CD14-positive monocyte (primary cell): ENCODE data around the gene OSCAR. TPM values are rescaled to one million over a fixed set of nuclear protein-coding genes. Genes with fewer than 3 reads are reported as not detected.

ENCODE experiments used
- DNase-seq, 3 donors: peaks; one replicate each; pipeline ENCODE4 v3.0.0-alpha.2; 2011 to 2022
- H2AFZ ChIP-seq: 2 replicates; pipeline ENCODE4 v1.6.0; 2012; ENCODE audit warnings: mild to moderate bottlenecking, low read depth, low read length, inconsistent platforms; ENCODE audit not compliant: insufficient read depth, poor library complexity, severe bottlenecking
- H3K27ac ChIP-seq, 2 donors: 1 replicate in 1 of 2; 2 replicates in 1 of 2; pipeline ENCODE4 v1.5.1; 2012 to 2013; ENCODE audit warnings: low read length in 2 of 2, control low read depth in 1 of 2, inconsistent platforms in 1 of 2, low read depth in 1 of 2, mild to moderate bottlenecking in 1 of 2
- H3K27me3 ChIP-seq, 2 donors: one replicate each; pipeline versions ENCODE4 v1.6.0 to v1.6.1; 2011 to 2013; ENCODE audit warnings: low read length in 2 of 2; ENCODE audit not compliant: control insufficient read depth in 2 of 2, insufficient read depth in 2 of 2
- H3K36me3 ChIP-seq, 2 donors: replicated peaks in 1 of 2; 1 replicate in 1 of 2; 2 replicates in 1 of 2; pipeline versions ENCODE4 v1.5.1 to v1.6.1; 2012 to 2013; ENCODE audit warnings: low read length in 2 of 2, control low read depth in 1 of 2, inconsistent platforms in 1 of 2, mild to moderate bottlenecking in 1 of 2; ENCODE audit not compliant: insufficient read depth in 2 of 2, control insufficient read depth in 1 of 2
- H3K4me1 ChIP-seq, 2 donors: 1 replicate in 1 of 2; 2 replicates in 1 of 2; pipeline versions ENCODE4 v1.5.1 to v1.6.1; 2012 to 2013; ENCODE audit warnings: low read length in 2 of 2, control low read depth in 1 of 2, inconsistent platforms in 1 of 2, mild to moderate bottlenecking in 1 of 2, moderate library complexity in 1 of 2; ENCODE audit not compliant: insufficient read depth in 2 of 2, control insufficient read depth in 1 of 2
- H3K4me2 ChIP-seq: replicated peaks from 2 replicates; pipeline ENCODE3; 2012; ENCODE audit warnings: low read length, moderate library complexity, mild to moderate bottlenecking; ENCODE audit not compliant: poor library complexity, severe bottlenecking; ENCODE audit errors: extremely low read depth
- H3K4me3 ChIP-seq, 3 experiments: fragments of 200-600 bp in 1 of 3; sonication (generic) in 1 of 3; replicated peaks in 1 of 3; 1 replicate in 2 of 3; 2 replicates in 1 of 3; pipeline ENCODE4 v1.5.1; 2011 to 2013; ENCODE audit warnings: low read length in 3 of 3, mild to moderate bottlenecking in 3 of 3, control low read depth in 2 of 3, low read depth in 2 of 3, inconsistent platforms in 1 of 3, moderate library complexity in 1 of 3
- H3K79me2 ChIP-seq: 2 replicates; pipeline ENCODE4 v1.6.0; 2012; ENCODE audit warnings: mild to moderate bottlenecking, control low read depth, inconsistent platforms, low read length, moderate library complexity; ENCODE audit not compliant: insufficient read depth
- H3K9ac ChIP-seq: 2 replicates; pipeline ENCODE4 v1.6.0; 2017; ENCODE audit warnings: low read length, mild to moderate bottlenecking; ENCODE audit not compliant: insufficient read depth, poor library complexity, severe bottlenecking
- H3K9me3 ChIP-seq, 2 donors: replicated peaks in 1 of 2; 1 replicate in 1 of 2; 2 replicates in 1 of 2; pipeline versions ENCODE4 v1.5.1 to v1.6.1; 2012 to 2013; ENCODE audit warnings: low read length in 2 of 2, control low read depth in 1 of 2; ENCODE audit not compliant: control insufficient read depth in 1 of 2, insufficient read depth in 1 of 2
- H4K20me1 ChIP-seq: 2 replicates; pipeline ENCODE4 v1.6.0; 2012; ENCODE audit warnings: mild to moderate bottlenecking, low read length, control low read depth, moderate library complexity; ENCODE audit not compliant: insufficient read depth
- H3K27ac Mint-ChIP-seq, 7 donors: one replicate each; pipeline ENCODE4 v1.8.0; 2020; ENCODE audit warnings: mild to moderate bottlenecking in 7 of 7, mixed read lengths in 7 of 7, moderate library complexity in 6 of 7, inconsistent platforms in 2 of 7
- H3K27me3 Mint-ChIP-seq, 3 donors: one replicate each; pipeline ENCODE4 v1.8.0; 2021 to 2022; ENCODE audit warnings: low read depth in 3 of 3, mild to moderate bottlenecking in 3 of 3, mixed read lengths in 3 of 3, moderate library complexity in 3 of 3, inconsistent platforms in 1 of 3
- H3K36me3 Mint-ChIP-seq, 2 donors: one replicate each; pipeline ENCODE4 v1.8.0; 2020; ENCODE audit warnings: mixed read lengths in 2 of 2, inconsistent platforms in 1 of 2, mild to moderate bottlenecking in 1 of 2
- H3K4me1 Mint-ChIP-seq: one replicate; pipeline ENCODE4 v1.8.0; 2020; ENCODE audit warnings: mild to moderate bottlenecking, mixed read lengths
- H3K4me3 Mint-ChIP-seq, 2 donors: one replicate each; pipeline ENCODE4 v1.8.0; 2020; ENCODE audit warnings: mild to moderate bottlenecking in 2 of 2, mixed read lengths in 2 of 2, moderate library complexity in 1 of 2
- H3K9me3 Mint-ChIP-seq, 7 donors: one replicate each; pipeline ENCODE4 v1.8.0; 2020 to 2022; ENCODE audit warnings: mixed read lengths in 7 of 7, mild to moderate bottlenecking in 6 of 7, moderate library complexity in 6 of 7, inconsistent platforms in 2 of 7
- CTCF ChIP-seq: fragments of 200-600 bp; IDR thresholded peaks from one replicate; pipeline ENCODE4 v1.8.0; 2022; ENCODE audit warnings: antibody characterized with exemption, mild to moderate bottlenecking
- WGBS: methylation state at CpG from one replicate; pipeline ENCODE4 v1.1.5; 2013; ENCODE audit warnings: missing lambda C conversion rate; ENCODE audit not compliant: insufficient coverage; 5-methylcytosine and 5-hydroxymethylcytosine counted together
- intact Hi-C, 2 donors: fragments of 100-400 bp; cut with micrococcal nuclease; formaldehyde crosslinking; loops; one replicate each; pipeline versions ENCODE4 v1.15.0 to v1.15.1; 2023
- polyA plus RNA-seq, 3 donors: library from polyadenylated mRNA; depleted of rRNA in 1 of 3; unstranded in 2 of 3; stranded (reverse) in 1 of 3; fragments of 300-500 nt in 2 of 3; fragments of >200 nt in 1 of 3; fragmentation: Illumina TruSeq in 2 of 3; gene quantifications; 1 replicate in 2 of 3; 2 replicates in 1 of 3; pipeline ENCODE4 v1.2.3, GENCODE V29; 2012 to 2021

Gene OSCAR
- polyA plus RNA-seq, 3 donors = 81.4 to 270 (median 126) TPM

DNA sequence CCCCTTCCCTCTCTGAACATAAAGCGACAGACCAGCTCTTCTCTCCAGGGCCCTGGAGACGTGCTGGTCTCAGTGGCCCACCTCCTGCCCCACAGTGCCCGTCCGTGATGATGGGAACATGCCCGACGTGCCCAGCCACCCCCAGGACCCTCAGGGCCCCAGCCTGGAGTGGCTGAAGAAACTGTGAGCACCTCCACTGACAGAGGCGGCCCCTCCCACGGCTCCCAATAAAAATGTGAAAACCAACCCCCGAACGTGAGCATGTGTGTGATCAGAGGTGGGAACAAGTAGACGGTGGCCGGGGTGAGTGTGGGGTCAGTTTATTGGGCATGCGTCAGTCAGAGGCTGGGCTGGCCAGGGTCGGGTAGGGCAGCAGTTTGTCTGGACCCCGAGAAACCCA is 6.1 kb upstream of the OSCAR start:
- peaks cover 12% of the 10 kb centered on the region for H3K4me1 Mint-ChIP-seq
- H3K27me3 ChIP-seq = no peaks in the 10 kb centered on the region
- no peaks in the 10 kb centered on the region for H3K9me3 ChIP-seq
- H3K36me3 Mint-ChIP-seq = peaks cover 57 to 68% of the 10 kb centered on the region in 2 donors
- no peak overlapping the region for H3K4me2 ChIP-seq
- H2AFZ ChIP-seq = no peak overlapping the region
- peaks cover 65% of the 10 kb centered on the region for H3K79me2 ChIP-seq
- 94% methylated on average over 8 of the region's 15 CpGs for WGBS
- no peak for DNase-seq
- no peak overlapping the region for H3K9ac ChIP-seq
- H3K27ac ChIP-seq = no peak overlapping the region
- H3K27ac Mint-ChIP-seq = no peak overlapping the region
- peaks cover 41% of the 10 kb centered on the region for H4K20me1 ChIP-seq
- H3K4me3 Mint-ChIP-seq = no peak overlapping the region
- H3K9me3 Mint-ChIP-seq = peaks cover 0 to 2% (median 0%) of the 10 kb centered on the region in 7 donors
- H3K36me3 ChIP-seq = peaks cover 54 to 60% of the 10 kb centered on the region in 2 donors
- no peak overlapping the region for H3K4me3 ChIP-seq
- intact Hi-C loops = no loop called here
- no peak for TF ChIP-seq CTCF
- H3K4me1 ChIP-seq = peaks cover 16 to 19% of the 10 kb centered on the region in 2 donors
- H3K27me3 Mint-ChIP-seq = no peaks in the 10 kb centered on the region

DNA sequence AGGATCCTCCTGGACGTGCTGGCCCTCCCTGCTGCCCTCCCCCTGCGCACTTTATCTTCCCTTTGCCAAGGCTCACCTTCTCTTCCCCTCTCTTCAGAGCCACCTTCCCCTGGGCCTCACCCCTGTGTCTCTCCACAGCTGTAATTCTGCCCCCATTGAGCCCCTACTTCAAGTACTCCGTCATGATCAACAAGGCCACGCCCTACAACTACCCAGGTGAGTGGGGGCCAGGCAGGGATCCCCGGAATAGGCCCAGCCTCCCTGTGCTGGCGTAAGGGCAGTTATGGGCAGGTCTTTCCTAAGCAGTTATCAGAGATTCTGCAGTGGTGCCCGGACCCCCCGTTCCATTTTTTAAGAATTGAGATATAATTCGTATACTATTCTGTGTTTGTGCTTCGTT is 5.2 kb upstream of the OSCAR start:
- Histone ChIP-seq H2AFZ (no peak overlapping the region), H3K4me3 (no peak overlapping the region), H3K4me1 (peaks cover 25 to 28% of the 10 kb centered on the region in 2 donors), H3K27ac (no peak overlapping the region), H3K36me3 (peaks cover 50 to 55% of the 10 kb centered on the region in 2 donors), H3K27me3 (no peaks in the 10 kb centered on the region), H3K79me2 (peaks cover 71% of the 10 kb centered on the region), H4K20me1 (peaks cover 38% of the 10 kb centered on the region), H3K9me3 (no peaks in the 10 kb centered on the region), H3K9ac (no peak overlapping the region), H3K4me2 (no peak overlapping the region)
- peaks cover 54 to 60% of the 10 kb centered on the region in 2 donors for H3K36me3 Mint-ChIP-seq
- WGBS = 91% methylated on average over 7 of the region's 10 CpGs
- intact Hi-C loops = no loop called here
- H3K27me3 Mint-ChIP-seq = no peaks in the 10 kb centered on the region
- no peak for TF ChIP-seq CTCF
- H3K4me1 Mint-ChIP-seq = peaks cover 20% of the 10 kb centered on the region
- H3K27ac Mint-ChIP-seq = peak overlapping the region in 2 of 7 donors; percentile 7 to 19
- H3K4me3 Mint-ChIP-seq = no peak overlapping the region
- DNase-seq = no peak
- H3K9me3 Mint-ChIP-seq = peaks cover 0 to 2% (median 0%) of the 10 kb centered on the region in 7 donors
